ENCODE results near the gene MLPH.

The MLPH gene

GRCh38 chr2:237571551-237571950 is 84.5 kb downstream of the MLPH start:
- DNase-seq: no peak

- DNase-seq: peak; percentile 88
Observed at GRCh38 chr2:237572021-237572741, 85.1 kb downstream of the MLPH start.

GRCh38 chr2:237572742-237573101 is 85.7 kb downstream of the MLPH start:
- DNase-seq: no peak

GRCh38 chr2:237573721-237574415 is 86.8 kb downstream of the MLPH start:
- DNase-seq: no peak

- DNase-seq: no peak
Observed at GRCh38 chr2:237574467-237574866, 87.4 kb downstream of the MLPH start.

DNA sequence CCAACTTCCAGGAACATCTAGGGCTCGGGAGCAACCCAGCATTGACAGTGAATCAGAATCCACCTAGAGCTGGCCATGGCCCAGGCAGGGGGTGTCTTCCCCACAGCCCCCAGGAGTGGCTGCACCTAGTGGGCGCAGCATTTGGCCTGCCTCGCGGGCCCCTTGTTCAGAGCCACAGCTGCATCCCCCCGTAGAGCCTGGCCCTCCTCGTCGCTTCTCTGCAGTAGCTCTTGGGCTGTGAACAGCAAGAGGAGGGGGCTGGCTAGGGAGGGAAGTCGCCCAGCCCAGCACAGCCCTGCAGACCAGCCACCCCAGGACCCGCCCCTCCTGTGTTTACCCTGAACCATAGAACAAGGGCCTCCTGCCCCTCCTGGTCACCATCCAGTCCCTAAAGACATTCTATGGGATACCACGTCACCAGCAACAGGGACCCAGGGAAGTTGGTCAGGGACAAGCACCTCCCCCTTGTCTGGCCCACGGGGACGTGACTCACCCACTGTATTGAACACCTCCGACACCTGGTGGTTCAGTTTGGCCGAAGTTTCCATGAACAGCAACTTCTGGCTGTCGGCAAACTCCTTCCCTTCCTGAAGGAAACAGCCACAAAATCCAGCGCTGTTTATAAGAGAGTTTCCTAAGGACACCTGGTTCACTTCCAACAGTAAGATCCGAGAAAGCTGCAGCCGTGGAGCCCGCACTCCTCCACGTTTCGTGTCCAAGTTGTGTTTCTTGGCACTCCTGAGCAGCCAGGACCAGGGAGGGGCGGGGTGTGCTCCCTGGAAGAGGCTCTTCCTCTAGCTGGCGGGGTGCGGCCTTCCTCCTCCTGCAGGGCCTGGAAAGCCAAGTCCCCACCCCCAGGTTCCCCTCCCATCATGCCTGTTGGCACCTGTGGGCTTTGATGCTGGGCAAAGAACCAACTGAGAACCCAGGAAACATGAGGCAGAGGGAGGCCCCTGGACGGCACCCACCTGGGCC is 88.1 kb downstream of the MLPH start:
- no peak for DNase-seq

- DNase-seq: no peak
Observed at GRCh38 chr2:237575869-237576862, 89.1 kb downstream of the MLPH start.

DNA sequence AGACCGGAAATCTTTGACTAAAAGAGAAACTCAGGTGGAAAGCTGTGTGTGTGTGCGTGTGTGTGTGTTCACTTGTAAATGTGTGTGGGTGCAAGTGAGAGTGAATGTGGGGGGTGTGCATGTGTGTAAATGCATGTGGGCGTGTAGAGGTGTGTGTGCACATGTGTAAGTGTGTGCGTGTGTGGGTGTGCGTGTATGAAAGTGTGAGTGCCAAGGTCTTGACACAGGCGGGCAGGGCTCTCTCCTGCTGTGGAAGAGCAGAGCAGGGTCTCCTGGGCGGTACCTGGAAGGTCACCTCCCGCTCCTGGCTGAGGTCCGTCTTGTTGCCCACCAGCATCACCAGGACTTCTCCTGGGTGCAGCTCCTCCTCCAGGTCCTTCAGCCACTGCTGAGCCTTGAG is 89.9 kb downstream of the MLPH start:
- no peak for DNase-seq

DNA sequence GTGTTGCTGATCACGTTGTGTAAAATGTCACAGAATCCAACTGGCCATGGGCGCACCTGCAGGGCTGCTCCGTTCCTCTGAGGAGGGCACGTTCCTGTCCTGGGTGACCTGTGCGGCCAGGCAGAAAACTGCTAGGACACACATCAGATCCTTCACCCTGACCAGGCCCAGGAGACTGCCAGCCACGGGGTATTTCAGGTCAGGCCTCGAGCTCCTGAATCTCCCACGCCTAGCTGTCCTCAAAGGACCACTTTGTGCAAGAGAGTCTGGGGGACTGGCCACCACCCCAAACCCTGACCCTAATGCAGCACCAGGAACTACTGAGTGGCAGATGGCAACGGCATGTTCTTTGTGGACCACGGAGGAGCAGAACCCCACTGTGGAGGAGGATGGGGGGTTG is 90.4 kb downstream of the MLPH start:
- DNase-seq: no peak

DNA sequence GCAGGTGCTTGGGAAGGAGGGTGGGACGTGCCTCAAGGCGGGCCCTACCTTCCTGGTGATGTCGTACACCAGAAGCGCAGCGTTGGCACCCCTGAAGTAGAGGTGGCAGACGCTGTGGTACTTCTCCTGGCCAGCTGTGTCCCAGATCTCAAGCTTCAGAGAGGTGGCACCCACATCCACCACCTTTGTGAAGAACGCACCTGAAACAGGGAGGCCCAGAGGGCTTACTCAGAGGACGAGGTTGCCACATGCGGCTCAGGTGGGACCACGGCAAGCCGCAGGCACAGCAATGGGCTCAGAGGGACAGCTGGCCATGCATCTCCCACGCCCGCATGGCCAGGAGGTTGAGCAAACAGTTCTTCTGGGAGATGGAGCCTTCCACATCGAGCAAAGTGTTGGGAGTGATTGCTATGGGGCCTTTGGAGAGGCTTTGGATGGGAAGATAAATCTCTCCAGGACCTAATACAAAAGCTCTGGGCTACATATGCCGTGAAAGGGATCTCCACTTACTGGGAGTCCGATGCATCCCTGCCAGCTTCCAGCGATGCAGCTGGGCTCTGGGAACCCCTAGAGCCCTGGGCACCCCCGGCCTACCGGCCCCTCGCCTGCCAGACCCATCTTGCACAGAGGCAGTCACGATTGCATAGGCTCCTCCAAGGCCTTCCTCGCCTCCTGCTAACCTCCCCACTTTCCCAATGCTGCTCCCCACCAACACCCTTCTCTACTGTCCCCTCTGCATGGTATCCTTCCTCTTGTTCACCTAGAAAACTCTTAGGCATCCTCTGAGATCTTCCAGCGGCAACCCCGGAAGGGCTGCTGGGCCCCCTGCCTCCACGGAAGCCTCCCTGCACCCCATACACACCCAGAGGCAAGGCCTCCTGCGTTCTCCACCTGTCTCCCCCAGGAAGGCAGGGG is 91.2 kb downstream of the MLPH start:
- no peak for DNase-seq

GRCh38 chr2:237581326-237581725 is 94.3 kb downstream of the MLPH start:
- DNase-seq: no peak

DNA sequence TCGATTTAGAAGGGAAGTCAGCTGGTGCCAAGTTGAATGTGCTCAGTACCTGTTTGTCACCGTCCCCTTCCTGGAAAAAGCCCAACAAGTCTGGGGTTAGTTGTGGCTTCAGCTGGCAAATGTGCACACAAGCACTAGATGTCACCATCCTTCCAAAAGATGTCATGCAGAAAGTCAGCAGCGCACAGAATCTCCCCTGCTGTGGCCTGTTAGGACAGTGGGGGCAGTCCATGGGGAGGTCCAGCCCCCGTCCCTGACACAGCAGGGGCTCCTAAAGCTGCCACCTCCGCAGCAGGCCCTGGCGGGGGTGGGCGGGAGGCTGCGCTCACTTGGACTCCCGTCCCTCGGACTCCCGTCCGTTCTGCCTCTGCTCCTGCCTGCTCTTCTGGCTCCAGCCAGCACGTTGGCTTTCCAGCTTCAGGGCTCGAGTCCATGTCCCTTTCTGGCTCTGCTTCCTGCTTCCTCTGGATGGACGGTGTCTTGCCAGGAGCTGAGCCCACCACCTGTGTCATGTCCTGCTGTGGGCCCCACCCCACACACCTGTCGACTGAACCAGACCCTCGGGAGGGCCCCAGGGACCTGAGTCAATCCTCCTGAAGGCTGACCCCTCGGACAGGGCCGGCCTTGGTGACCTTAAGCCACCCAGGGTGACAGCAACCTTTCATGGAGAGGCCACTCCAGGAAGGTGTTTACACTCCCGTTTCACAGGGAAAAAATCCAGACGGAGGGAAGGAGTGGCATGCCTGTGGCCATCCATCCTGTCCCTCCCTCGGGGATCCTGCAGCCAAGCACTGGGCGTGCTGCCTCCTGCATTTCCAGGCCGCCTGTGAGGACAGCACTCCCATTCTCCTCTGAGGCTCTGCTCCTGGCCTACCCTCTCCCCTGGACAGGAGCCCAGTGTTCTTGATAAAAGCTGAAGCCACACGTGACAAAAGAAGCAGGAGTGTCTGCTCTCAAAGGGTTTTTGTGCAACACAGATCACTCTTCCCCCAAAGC is 95.0 kb downstream of the MLPH start:
- peak; percentile 41 for DNase-seq

DNA sequence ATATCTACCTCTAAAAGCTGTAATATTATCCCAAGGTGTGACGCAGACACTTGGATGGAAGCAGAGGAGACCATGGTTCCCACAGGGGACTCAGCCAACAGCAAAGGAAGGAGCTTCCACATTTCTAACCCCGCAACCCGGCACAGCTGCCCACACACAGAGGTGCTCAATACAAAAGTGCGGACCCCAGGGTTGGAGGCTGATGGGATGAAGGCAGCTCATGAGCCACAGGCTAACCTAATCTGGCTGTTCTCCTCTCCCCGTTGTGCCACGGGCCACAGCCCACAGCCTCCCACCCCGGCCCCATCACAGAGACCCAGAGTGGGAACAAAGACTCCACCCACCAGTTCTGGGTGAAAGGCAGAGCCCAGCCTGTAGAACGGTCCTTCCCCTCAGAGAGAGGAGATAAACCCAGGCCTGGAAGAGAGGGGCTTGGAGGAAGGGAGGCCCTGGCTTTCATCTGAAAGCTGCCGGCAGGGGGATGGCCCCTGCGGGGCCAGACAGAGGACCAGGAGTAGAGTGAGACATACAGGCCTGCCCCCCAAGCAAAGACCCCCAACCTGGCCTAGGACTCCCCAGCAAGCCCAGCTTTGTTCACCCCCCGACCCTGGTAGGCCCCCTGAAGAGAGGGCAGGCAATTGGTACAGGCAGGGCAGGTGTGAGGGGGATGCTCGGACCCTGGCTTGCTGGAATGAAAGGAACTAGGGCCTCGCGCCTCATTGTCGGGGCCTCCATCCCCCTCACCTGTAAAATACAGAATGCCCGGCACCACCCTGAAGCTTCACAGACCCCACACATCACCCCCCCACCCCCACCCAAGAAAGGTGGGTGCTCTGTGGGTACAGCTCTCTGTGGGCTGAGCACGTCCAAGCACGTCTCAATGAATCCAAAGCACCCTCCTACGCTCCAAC is 96.6 kb downstream of the MLPH start:
- no peak for DNase-seq

GRCh38 chr2:237585590-237586221 is 98.7 kb downstream of the MLPH start:
- DNase-seq: no peak

- DNase-seq: no peak
Observed at GRCh38 chr2:237588044-237588696, 101.1 kb downstream of the MLPH start.

DNA sequence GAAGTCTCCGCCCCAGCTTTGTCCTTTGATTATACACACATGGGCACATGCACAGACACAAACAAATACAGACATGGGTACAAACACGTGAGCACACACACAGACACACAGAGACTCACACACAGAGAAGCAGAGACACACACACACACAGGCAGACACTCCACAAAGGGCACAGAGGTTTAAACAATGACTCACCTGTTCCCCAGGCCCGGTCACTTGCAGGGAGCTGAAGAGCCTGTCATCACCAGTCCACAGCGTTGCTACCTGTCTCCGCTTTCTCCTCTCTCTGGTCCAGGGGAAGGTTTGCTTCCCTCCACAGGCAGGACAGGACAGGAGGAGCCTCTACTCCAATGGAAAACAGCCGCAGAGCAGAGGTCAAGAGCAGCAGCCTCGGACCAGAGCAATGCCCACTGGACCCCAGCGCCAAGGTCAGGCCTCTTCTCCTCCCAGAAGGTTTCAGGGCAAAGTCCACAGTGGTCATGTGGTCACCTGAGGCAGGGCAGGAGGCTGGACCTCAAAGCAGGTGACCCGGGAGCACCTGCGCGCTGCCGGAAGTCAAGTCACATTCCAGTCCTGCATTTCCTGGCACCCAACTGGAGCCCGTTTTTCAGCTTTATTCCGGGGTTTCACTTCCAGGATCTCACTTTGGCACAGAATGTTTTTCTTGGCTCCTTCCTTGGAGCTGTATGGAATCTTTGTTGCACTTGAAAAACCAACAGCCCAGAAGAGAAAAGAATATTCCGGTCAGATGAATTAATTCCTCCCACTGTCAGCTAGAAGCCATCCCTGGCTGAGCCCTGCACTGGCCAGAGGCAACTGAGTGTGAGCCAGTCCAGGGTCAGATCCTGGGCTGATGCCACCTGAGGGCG is 103.5 kb downstream of the MLPH start, which contains the start of gene RAB17:
Gene RAB17 (minus strand): TSS at position 463 of the 869 bp plus-strand sequence. CDS start 4,580 bp downstream, outside the sequence.
- DNase-seq: no peak

Data from activated naive CD4-positive, alpha-beta T cell treated with anti-CD3 and anti-CD28 coated beads, Interleukin-2, amount 50 U/mL, for 16 hours (primary cell).